ENCODE data around the gene RIT2.

RIT2 gene

DNA sequence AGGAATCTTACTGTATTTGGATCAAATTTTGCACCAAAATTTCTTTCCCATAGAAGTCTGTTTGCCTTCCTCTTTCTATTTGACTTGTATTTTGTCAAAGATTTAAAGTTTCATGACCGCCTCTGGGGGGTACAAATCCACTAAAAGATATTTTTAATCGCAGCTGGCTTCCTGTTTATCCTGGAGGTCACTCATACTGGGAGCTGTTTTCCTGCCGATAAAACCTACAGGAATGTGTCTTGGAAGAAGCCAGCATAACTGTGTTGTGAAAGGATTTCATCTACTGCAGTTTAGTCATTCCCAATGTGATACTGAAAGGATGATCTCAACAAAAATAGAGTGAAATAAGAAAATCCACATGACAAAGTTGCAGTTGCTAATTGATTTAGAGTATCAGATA lies 184.0 kb downstream of the RIT2 start:
- DNase-seq (ENCODE audit: low read depth in 3 of 3, low spot score in 1 of 3) = no peak

DNA sequence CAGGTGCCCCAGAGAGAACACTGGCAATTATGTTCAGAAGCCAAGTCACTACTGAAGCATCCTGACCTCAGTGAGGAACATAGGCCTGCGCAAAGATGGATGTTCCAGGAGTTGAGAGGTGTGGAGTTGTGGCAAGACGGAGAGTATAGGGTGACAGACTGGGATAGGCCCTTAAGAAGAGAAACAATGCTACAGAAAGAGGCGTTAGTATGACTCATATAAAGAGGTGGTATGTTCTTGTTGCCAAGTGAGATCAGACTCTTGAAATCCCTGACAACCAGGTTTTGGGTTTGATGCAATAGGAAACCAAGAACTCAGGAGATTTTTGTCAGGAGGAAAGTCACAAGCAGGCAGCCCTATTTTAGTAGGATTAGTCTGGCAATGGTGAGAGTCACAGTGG lies 185.6 kb downstream of the RIT2 start:
- DNase-seq (ENCODE audit: low read depth in 3 of 3, low spot score in 1 of 3) = no peak

DNA sequence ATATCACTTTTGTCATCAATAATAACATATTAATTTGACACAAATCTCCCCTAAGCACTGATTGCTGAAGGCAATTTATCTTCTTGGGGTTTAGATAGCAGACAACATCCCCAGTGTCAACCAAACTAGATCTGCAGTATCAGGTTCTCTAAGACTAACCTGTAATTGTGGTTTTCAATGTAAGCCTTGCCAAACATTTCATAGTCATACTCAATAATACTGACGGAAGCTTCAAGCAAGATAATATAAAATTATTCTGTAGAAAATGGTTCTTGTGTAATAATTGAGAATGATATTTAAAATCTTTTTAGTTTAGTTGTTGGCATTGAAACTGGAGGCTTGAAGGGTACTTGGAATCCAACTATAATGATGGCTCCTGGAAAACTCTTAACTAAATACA lies 186.3 kb downstream of the RIT2 start:
- DNase-seq (ENCODE audit: low read depth in 3 of 3, low spot score in 1 of 3) = no peak

DNA sequence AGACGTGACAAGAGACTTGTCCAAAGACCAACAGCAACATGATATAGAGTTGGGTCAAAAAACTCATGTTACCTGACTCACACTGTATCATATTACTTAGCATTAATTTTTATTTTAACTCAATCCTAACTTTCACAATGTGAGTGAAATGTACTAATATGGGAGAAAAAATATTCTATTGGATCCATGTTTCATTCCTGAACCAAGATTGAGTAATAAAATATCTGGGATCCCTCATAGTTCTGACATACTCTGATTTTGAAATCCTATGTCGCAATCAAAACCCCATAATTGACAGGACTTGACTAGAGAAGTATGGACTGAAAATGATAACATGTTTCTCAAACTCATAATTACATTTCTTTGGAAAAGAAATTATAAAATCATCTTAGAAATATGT lies 190.4 kb downstream of the RIT2 start:
- DNase-seq (ENCODE audit: low read depth in 3 of 3, low spot score in 1 of 3) = no peak

DNA sequence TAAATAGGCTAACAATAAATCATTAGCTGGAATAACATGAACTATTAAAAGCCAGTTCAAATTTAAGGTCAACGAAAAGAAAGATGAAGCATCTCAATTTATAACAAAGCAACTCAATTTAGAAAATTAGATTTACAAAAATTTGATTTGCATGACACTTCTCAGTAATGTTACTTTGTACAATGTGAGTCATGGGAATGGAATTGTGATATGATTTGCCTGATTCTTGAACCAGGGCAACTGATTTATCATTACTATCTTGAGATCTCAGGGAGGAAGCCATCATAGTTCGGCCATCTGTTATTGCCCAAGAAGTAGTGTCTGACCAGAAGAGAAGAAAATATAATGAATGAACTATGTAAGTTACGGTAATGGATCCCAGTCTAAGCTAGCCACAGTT lies 193.1 kb downstream of the RIT2 start:
- no peak for DNase-seq (ENCODE audit: low read depth in 3 of 3, low spot score in 1 of 3)

DNA sequence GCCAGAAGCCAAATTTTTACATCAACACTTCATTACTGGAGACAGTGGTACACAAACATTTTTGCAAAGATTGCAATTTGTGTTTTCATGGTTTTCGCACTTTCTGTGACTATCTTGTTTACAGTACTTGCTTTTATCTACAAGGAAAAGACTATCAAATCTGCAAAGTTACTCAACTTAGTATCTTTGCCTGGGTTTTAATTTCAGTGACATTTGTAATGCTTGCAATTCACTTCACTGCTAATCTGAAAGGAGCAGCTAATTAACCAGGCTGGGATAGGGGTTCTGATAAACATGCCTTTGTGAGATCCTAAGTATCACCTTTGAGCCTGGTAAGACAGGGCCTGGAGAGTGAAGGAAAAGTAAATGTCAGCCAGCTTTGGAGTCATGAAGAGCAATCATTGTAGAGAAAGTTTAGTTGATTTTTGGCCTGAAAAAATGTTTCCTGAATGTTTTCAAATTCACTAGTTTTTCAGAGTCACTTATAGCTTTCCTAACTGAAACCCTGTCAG lies 194.2 kb downstream of the RIT2 start:
- DNase-seq (ENCODE audit: low read depth in 3 of 3, low spot score in 1 of 3) = no peak

DNA sequence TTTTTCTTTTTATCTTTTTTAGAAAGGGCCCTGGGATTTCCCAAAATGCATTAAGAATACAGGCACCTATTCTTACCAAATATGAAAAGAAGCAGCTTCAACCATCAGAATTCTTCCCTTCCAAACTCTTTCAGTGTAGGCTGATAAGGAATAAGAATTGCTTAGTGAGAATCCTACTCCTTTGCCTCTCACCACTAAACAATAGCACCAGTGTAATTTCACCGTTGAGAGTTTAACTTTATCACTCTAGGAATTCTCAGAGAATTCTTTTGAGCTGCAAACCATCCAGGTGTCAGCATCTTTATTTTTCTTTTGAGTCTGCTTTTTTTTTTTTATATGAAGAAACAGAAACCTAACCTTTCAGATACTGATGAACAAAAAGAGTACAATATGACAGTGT lies 194.9 kb downstream of the RIT2 start:
- no peak for DNase-seq (ENCODE audit: low read depth in 3 of 3, low spot score in 1 of 3)

DNA sequence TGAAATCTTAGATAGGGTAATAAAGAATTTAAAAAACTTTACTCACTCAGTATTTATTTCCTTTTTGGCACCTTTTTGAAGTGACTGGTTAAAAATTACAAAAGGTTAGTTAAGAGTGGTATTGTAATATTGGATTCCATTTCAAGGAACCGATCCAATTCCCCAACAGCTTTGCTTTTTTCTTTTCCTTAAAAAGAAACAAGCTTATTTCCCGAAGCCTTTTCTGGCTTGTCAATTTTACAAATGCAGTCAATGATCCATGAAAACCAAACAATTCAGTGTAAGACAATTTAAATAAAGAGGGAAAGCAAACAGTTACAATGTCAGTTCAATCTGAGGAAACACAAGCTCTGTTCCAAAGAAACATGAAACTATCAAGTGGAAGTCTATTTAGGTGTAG lies 200.2 kb downstream of the RIT2 start:
- no peak for DNase-seq (ENCODE audit: low read depth in 3 of 3, low spot score in 1 of 3)

DNA sequence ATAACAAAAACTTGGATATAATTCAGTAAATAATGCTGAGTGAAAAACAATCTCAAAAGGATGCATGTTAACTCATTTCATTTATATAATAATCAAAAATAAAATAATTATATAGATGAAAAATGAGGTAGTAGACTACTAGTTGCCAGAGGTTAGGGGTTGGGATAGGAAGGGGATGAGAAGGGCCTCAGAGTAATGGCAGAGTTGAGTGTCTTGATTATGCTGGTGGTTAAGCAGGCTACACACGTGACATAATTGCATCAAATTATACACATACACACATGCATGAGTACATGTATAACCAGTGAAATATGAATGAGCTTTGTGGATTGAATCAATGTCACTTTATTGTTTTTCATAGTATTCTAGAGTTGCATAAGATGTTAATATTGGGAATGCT lies 201.0 kb downstream of the RIT2 start:
- no peak for DNase-seq (ENCODE audit: low read depth in 3 of 3, low spot score in 1 of 3)

DNA sequence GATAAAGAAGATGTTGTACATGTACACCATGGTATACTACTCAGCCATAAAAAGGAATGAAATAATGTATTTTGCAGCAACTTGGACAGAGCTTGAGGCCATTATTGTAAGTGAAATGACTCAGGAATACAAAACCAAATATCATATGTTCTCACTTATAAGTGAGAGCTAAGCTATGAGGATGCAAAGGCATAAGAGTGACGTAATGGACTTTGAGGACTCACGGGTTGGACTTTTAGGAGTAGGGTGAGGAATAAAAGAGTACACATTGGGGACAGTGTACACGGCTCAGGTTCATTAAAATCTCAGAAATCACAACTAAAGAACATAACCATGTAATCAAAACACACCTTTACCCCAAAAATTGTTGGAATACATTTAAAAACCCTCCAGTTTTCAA lies 206.4 kb downstream of the RIT2 start:
- DNase-seq (ENCODE audit: low read depth in 3 of 3, low spot score in 1 of 3) = no peak

DNA sequence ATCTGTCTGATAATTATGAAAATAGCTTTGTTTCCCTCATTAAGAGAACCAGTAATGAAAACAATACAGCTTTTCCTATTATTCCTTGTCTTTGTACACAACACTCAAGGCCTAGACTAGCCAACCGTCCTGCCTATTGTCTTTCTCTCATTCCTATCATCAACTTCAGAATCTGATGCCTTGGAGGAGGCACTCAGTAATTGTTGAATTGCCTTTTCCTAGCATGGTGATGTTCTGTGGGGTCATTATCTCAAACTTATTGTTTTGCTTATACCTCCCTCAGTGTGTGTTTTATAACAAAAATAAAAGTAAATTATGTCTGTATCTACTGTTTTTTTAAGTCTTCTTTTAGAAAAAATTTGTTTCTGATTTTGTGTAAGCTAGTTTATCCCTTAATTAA lies 208.7 kb downstream of the RIT2 start:
- no peak for DNase-seq (ENCODE audit: low read depth in 3 of 3, low spot score in 1 of 3)

DNA sequence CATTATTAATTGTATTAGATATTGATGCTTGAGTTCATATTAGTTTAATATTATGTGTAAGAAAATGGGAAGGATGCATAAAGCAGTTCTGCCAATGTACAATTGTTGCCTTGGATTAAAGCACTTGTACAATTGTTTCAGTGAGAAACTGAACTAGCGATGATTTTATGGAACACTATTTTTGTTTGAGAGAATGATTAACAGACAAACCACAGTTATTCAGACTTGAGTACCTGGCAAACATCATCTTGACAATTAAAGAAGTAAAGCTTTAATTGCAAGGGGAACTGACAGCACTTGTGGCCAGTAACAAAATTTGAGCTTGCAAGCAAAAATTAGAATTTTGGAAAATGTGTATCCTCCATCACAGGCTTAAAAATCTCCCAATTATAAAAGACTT lies 214.3 kb downstream of the RIT2 start:
- no peak for DNase-seq (ENCODE audit: low read depth in 3 of 3, low spot score in 1 of 3)

DNA sequence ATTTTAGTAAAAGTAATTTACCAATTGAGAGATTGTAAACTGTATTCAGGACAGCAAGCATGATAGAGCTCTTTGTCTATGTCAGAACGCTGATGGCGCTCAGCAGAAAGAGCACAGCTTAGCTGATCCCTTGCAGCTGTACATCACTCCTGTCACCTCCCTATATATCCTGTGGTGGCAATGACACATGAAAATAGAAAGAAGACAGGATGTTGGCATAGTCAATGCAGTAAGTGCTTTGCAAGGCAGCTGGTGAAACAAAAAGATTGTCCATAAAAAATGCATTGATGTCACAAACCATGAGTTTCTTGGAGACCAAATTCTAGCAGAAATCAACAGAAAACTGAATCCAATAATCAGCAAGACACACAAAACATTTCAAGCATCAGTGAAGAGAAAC lies 221.5 kb downstream of the RIT2 start:
- DNase-seq (ENCODE audit: low read depth in 3 of 3, low spot score in 1 of 3) = no peak

DNA sequence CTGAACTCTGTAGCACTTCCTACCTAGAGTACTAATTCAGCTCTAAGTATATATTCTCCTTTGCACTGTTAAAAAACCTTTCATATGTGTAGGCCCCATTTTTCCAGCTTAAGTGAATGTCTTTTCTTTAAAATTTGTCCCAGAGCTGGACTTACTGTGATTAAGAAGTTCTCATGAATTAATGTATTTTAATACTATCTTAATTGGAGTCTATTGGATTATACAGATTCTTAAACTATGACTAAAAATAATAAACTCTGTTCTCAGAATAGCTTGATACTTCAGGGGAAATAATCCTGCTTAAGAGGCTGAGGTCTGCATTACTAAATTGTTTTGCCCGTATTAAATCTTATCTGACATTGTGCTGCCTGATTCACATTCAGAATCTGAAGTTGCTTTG lies 223.3 kb downstream of the RIT2 start:
- no peak for DNase-seq (ENCODE audit: low read depth in 3 of 3, low spot score in 1 of 3)

DNA sequence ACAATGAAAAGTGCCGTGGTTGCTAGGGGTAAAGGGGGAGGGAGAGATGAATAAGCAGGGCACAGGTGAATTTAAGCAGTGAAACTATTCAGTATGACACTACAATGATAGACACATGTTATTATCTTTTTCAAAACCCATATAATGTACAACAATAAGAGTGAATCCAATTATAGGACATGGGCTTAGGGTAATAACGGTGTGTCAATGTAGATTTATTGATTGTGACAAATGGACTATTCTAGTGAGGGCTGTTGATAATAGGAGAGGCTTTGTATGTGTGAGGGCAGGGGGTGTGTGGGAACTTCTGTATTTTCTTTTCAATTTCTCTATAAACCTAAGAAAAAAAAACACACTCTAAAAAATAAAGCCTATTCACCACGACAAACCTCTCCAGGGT lies 223.8 kb downstream of the RIT2 start:
- no peak for DNase-seq (ENCODE audit: low read depth in 3 of 3, low spot score in 1 of 3)

DNA sequence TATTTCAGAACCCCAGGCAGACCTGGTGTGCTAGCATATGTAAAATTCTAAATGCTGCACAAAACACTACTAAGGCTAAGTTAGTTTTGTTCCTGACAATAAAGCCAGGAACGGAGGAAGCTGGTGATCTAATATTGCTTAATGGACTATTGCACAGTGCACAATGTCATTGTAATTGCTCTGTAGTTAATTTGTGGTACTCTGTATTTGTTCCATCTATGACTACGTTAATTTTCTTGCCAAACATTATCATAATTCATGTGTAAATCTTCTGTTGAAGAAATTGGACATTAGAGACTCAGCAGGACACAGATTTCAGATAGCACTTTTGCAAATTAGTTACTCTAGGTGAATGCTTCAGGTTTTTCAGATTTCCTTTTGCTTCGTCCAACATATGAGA lies 232.3 kb downstream of the RIT2 start:
- DNase-seq (ENCODE audit: low read depth in 3 of 3, low spot score in 1 of 3) = no peak

DNA sequence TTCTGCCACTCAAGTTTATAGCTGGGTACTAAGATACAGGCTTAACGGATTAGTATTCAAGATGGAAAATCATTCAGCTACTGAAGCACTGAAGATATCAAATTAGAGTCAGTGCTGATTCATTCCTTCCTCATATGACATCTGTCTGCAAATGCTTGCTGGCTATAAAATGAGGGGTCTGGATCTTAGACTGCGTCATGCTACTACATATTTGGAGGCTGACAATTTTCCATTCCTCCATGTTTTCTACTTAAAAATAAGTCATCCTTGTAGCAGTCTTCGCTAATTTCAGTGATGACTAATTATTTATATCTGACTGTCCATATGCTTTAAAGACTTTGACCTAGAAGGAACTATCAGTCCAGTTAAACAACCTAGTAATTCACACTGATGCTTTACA lies 233.4 kb downstream of the RIT2 start:
- no peak for DNase-seq (ENCODE audit: low read depth in 3 of 3, low spot score in 1 of 3)

DNA sequence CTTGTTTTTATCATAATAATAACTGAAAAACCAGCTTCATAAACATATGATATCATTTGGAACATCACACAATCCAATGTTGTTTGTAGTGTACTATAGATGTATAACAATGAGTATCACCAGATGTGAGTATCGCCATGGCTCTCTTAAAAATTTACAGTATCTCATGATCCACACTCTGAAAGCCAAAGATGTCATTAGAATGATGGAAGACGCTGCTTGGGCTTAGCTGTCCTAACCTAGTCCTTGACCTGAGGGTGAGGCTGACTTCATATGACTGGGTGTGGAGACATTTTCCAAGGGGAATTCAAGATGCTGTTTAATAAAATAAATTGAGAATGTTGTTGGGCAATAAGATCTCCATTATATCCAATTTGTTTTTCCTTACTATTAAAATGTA lies 242.6 kb downstream of the RIT2 start:
- no peak for DNase-seq (ENCODE audit: low read depth in 3 of 3, low spot score in 1 of 3)

DNA sequence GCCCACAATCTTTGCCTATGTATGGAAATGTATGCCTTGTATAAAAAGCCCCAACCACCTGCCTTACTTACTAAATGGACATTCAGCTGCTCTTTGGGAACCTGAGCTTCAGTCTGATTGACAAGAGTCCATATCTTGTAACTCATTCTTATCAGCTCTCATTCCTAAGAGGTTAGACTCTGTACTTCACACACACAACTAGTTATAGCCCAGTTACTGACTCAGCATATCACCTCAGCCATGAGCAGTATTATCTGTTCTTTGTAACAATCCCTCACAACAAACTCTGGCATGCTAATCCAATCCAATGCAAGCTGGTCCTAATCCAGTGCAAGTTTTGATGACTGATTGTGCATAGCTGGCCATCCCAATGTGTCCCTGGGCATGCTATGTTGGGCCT lies 250.6 kb downstream of the RIT2 start:
- DNase-seq (ENCODE audit: low read depth in 3 of 3, low spot score in 1 of 3) = no peak

DNA sequence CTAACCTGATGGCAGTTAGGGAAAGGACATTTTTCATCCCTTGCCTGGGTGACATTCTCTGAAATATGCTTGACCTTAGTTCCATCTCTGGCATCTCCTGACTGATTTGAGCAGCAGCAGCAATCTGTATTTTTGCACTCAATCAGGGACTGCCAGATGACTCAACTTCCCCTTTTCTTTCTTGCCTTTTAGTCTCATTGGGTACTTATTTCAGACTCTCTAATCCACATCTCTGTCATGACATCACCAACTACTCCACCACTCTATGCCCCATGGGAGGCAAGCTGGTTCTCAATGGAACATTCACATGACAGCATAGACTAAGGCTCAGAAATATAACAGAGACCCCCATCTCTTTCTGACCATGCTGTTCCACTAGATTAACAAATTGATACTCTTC lies 254.2 kb downstream of the RIT2 start:
- DNase-seq (ENCODE audit: low read depth in 3 of 3, low spot score in 1 of 3) = no peak

DNA sequence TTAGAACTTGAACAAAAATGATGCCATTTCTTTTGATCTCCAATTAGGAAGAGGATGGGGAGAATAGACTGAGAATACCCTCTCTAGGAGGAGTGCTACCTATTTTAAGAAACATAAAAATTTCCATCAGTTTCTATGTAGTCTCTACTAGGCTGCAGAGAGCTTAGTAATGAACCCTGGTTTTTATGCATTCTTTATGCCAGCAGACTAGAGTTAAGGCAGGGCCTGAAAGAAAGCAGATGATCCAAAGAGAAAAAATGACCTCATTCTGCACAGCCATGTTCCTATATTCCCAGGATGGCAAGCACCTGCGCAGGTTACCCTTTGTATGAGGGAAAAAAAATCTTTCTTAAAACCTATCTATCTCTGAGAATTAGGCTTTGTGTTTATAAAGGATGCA lies 254.9 kb downstream of the RIT2 start:
- DNase-seq (ENCODE audit: low read depth in 3 of 3, low spot score in 1 of 3) = no peak

DNA sequence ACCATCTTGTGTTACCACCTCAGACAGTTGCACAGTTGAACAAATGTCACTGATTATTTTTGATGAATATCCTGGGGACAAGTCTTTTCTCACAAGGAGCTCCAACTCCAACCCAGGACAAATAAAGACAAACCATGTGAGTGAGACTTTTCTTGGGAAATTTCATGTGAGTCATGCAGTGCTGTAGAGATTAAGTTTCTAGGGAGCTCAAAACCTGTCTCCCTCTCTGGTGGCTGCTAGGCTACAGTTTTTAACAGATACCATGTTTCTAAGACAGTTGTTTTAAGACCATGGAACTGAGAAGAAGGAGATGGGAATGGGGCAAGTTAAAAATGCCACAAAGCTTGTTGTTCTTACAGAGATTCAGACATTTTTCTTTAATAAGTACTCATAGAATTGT lies 255.5 kb downstream of the RIT2 start:
- no peak for DNase-seq (ENCODE audit: low read depth in 3 of 3, low spot score in 1 of 3)

DNA sequence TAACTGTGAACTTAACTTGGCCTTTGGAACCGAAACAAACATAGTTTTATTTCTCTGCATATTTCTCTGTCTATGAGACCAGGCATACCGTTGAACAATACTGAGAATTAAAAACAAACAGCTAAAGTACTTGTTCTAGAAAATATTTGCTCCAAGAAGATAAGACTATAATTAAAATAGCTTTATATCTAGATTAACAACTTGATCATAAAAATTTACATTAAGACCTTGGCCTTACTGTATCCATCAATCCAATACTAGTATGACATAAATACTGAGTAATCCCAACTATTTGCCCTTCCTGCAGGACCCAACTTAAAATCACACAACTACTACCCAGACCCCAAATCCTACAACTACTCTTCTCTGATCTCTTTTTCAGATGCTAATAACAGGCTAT lies 260.9 kb downstream of the RIT2 start:
- DNase-seq (ENCODE audit: low read depth in 3 of 3, low spot score in 1 of 3) = no peak

All from stimulated activated CD4-positive, alpha-beta T cell treated with anti-CD3 and anti-CD28 coated beads, TNF-alpha, amount 100 ng/mL, for 1 hour (primary cell).